Colonic mucosa (tissue), 4 donors: ENCODE results near the gene MITF. TPM values are rescaled to one million over a fixed set of nuclear protein-coding genes. Genes with fewer than 3 reads are reported as not detected.
A peak's percentile ranks its signal among the peaks of the same experiment; 100 is the strongest.
"Not testable (repeated sequence)": the region's sequence is repeated elsewhere in the genome, so short reads cannot be mapped to it uniquely, and the experiment has no call there.

Experiments used
- DNase-seq: peaks from one replicate; pipeline ENCODE4 v3.0.0-alpha.2; 2020
- H3K27ac ChIP-seq: fragments of 200-600 bp; one replicate; pipeline ENCODE4 v1.8.0; 2021
- H3K27me3 ChIP-seq: fragments of 200-600 bp; one replicate; pipeline ENCODE4 v1.8.0; 2021
- H3K36me3 ChIP-seq: fragments of 200-600 bp; one replicate; pipeline ENCODE4 v1.8.0; 2021
- H3K4me1 ChIP-seq: fragments of 200-600 bp; one replicate; pipeline ENCODE4 v1.8.0; 2021; ENCODE audit warnings: mild to moderate bottlenecking
- H3K4me3 ChIP-seq: fragments of 200-600 bp; one replicate; pipeline ENCODE4 v1.8.0; 2021
- H3K9ac ChIP-seq, 2 donors: one replicate each; pipeline ENCODE4 v1.7.0; 2013; ENCODE audit warnings: control low read depth in 2 of 2, low read depth in 2 of 2, low read length in 2 of 2
- H3K9me3 ChIP-seq: fragments of 200-600 bp; one replicate; pipeline ENCODE4 v1.8.0; 2021
- intact Hi-C: fragments of 100-400 bp; cut with DNase I; formaldehyde crosslinking; loops from one replicate; pipeline ENCODE4 v1.14.1; 2022
- total RNA-seq, 2 donors: library from RNA; stranded (reverse); fragmentation: NEBNext Ultra II Directional in 1 of 2; extraction: Animal tissue kit (Norgen Biotek cat#: 25700) in 1 of 2; gene quantifications; one replicate each; pipeline ENCODE4 v1.2.1, GENCODE V29; 2021
- TF ChIP-seq, protein P1 (sequence below): fragments of 200-600 bp; IDR thresholded peaks from one replicate; pipeline ENCODE4 v1.8.0; 2022; ENCODE audit warnings: antibody characterized with exemption, mild to moderate bottlenecking
- donor health status: healthy.
- donor health status: DM: no; HTN: no; CAD: no.
- donor health status: DM: no; HTN: no; CAD: no.

MITF gene
- total RNA-seq, 2 donors from 2014 or later: 2.9 to 5.8 TPM

- no peaks in the 10 kb centered on the region for H3K9me3 ChIP-seq
- intact Hi-C loops: no loop called here
- no peak overlapping the region for H3K9ac ChIP-seq
- TF ChIP-seq, protein P1, sequence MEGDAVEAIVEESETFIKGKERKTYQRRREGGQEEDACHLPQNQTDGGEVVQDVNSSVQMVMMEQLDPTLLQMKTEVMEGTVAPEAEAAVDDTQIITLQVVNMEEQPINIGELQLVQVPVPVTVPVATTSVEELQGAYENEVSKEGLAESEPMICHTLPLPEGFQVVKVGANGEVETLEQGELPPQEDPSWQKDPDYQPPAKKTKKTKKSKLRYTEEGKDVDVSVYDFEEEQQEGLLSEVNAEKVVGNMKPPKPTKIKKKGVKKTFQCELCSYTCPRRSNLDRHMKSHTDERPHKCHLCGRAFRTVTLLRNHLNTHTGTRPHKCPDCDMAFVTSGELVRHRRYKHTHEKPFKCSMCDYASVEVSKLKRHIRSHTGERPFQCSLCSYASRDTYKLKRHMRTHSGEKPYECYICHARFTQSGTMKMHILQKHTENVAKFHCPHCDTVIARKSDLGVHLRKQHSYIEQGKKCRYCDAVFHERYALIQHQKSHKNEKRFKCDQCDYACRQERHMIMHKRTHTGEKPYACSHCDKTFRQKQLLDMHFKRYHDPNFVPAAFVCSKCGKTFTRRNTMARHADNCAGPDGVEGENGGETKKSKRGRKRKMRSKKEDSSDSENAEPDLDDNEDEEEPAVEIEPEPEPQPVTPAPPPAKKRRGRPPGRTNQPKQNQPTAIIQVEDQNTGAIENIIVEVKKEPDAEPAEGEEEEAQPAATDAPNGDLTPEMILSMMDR: no peak
- H3K27me3 ChIP-seq: peaks cover 4% of the 10 kb centered on the region
- DNase-seq: no peak
- no peaks in the 10 kb centered on the region for H3K36me3 ChIP-seq
- no peak overlapping the region for H3K4me3 ChIP-seq
- H3K27ac ChIP-seq: no peak overlapping the region
- H3K4me1 ChIP-seq: no peaks in the 10 kb centered on the region
Measured at GRCh38 chr3:69786854-69787253, 47.6 kb downstream of the MITF start.

DNA sequence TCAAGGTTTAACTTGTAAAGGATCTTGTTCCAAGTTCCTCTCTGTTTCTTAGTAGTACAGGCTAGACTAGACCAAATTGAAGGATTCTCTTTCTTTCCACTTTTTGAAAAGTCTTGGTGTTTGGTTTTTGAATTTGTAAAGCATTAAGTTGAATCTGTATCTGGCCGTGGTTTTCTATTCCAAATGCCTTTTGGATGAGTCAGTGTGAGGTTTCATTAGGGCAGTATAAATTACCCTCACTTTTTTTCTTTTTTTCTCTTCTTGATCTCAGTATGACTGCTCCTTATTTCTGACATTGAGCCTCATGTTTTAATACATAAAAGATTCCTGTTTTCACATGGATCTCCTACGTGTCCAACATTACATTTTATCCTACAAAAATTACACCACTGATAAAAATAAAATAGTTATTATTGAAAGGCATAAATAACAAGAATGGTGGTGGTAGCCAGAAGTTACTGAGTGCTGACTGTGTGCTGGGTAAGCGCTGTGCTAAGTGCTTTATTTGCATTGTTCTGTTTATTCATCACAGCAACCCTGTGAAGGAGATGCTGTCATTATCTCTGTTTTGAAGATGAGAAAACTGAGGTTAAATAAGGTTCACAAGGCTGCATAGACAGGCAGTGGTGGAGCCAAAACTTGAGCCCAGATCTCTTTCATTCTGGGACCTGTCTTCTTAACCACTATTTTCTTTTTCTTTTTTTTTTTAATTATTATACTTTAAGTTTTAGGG lies 48.3 kb downstream of the MITF start:
- TF ChIP-seq, protein P1: no peak
- H3K36me3 ChIP-seq: no peaks in the 10 kb centered on the region
- no peaks in the 10 kb centered on the region for H3K4me1 ChIP-seq
- H3K9me3 ChIP-seq: no peaks in the 10 kb centered on the region
- no peak for DNase-seq
- H3K27me3 ChIP-seq: peaks cover 4% of the 10 kb centered on the region
- H3K9ac ChIP-seq: no peak overlapping the region
- no peak overlapping the region for H3K4me3 ChIP-seq
- no peak overlapping the region for H3K27ac ChIP-seq
- intact Hi-C loops: no loop called here

GRCh38 chr3:69791106-69791505 lies 51.8 kb downstream of the MITF start:
- Histone ChIP-seq H3K9ac (no peak overlapping the region), H3K9me3 (no peaks in the 10 kb centered on the region), H3K27me3 (peaks cover 4% of the 10 kb centered on the region), H3K4me1 (no peaks in the 10 kb centered on the region), H3K27ac (no peak overlapping the region), H3K36me3 (no peaks in the 10 kb centered on the region), H3K4me3 (no peak overlapping the region)
- TF ChIP-seq, protein P1: no peak
- peak; percentile 36 for DNase-seq
- intact Hi-C loops: loop anchor here (5.0 kb wide), 1 partner anchor 99 kb away; no protein-coding TSS in a partner anchor

DNA sequence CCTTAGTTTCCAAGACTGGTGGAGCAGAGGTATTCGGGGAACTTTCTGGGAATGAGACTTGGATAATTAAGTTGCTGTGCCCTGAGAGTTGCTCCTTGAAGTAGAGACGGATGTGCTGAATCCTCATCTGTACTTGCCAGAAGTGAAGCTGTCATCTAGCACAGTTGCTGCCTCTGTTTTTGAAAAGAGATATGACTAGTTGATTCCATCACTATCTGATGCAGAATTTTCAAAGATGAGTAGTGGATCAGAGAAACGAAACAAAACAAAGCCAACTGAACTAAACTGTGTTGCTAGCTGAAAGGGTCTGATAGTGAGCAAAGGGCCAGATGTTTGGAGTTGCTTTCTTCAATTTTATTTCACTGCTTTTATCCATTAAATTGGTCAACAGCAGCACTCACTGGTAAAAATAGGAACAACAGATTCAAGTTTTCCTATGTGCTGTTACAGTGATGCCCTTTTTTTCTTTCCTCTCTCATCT lies 52.7 kb downstream of the MITF start:
- H3K27ac ChIP-seq: no peak overlapping the region
- peaks cover 4% of the 10 kb centered on the region for H3K27me3 ChIP-seq
- TF ChIP-seq, protein P1: no peak
- no peaks in the 10 kb centered on the region for H3K9me3 ChIP-seq
- DNase-seq: no peak
- no peaks in the 10 kb centered on the region for H3K4me1 ChIP-seq
- intact Hi-C loops: loop anchor here (5.0 kb wide), 1 partner anchor 100 kb away; no protein-coding TSS in a partner anchor
- no peaks in the 10 kb centered on the region for H3K36me3 ChIP-seq
- no peak overlapping the region for H3K4me3 ChIP-seq
- no peak overlapping the region for H3K9ac ChIP-seq

DNA sequence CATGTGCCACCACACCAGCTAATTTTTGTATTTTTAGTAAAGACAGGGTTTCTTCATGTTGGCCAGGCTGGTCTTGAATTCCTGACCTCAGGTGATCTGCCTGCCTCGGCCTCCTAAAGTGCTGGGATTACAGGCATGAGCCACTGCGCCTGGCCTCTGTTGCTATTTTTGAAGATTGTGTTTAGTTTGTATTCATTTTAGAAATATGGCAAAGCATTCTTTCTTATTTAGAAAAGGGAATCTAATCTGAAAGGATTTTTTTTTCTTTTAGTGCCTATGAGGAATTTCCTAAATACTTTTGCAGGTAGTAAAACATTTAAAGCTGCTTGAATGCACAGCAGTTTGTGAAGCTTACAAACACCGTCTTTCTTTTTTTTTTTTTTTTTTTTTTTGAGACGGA lies 56.9 kb downstream of the MITF start:
- H3K9me3 ChIP-seq, H3K4me3 ChIP-seq, H3K27me3 ChIP-seq, H3K4me1 ChIP-seq, H3K27ac ChIP-seq, H3K36me3 ChIP-seq, DNase-seq, intact Hi-C loops, H3K9ac ChIP-seq: not testable (repeated sequence)

DNA sequence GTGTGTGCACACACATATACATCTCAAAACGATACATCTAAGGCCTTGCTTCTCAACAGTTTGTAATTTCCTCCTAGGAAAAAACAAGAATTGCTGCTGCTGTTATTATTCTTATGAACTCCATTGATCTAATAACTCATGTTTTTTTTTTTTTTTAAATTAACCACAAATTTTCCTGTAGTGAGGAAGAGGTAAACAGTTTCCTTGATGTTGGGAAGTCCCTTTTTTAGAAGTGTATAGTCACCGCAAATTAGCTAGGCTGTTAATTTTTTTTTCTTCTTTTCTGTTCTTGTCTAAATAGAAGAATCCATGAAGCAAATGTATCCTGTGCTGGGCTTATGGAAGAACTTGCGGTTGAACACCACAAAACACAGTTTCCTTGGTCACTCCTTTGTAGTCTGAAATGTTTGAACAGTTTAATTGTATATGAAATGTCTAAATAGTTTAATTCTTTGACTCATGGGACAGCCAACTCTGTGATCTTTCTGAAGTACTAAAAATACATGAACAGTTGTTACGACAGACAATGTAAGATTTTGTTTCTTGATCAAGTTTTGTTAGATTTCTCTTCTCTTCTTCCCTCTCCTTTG lies 64.5 kb downstream of the MITF start:
- no peaks in the 10 kb centered on the region for H3K9me3 ChIP-seq
- no peaks in the 10 kb centered on the region for H3K4me1 ChIP-seq
- H3K36me3 ChIP-seq: no peaks in the 10 kb centered on the region
- DNase-seq: no peak
- TF ChIP-seq, protein P1: no peak
- intact Hi-C loops: no loop called here
- H3K27ac ChIP-seq: no peak overlapping the region
- no peak overlapping the region for H3K9ac ChIP-seq
- no peaks in the 10 kb centered on the region for H3K27me3 ChIP-seq
- no peak overlapping the region for H3K4me3 ChIP-seq
